ENCODE results near the gene UBD. TPM values are rescaled to one million over a fixed set of nuclear protein-coding genes. Genes with fewer than 3 reads are reported as not detected.

UBD gene
- total and polyA plus RNA-seq, 9 of the 15 experiments (the other 6 are each of a cell fraction or from before 2014, with no cell fraction given): not detected

- H4K20me1 ChIP-seq (replicated peaks; ENCODE audit: control insufficient read depth, insufficient read depth, low read length): no peaks in the 10 kb centered on the region
- FAIRE-seq: no peak
- ATAC-seq: no peak
- H3K4me1 ChIP-seq (replicated peaks in 1 of 2; ENCODE audit: control insufficient read depth in 2 of 2, insufficient read depth in 2 of 2, low read length in 2 of 2): no peaks in the 10 kb centered on the region
- ChIA-PET POLR2A (no interaction called here), CTCF (ENCODE audit: low intra/inter-chr PET ratio) (no interaction called here)
- no peak overlapping the region for H2AFZ ChIP-seq (ENCODE audit: low read depth, low read length)
- H3K9ac ChIP-seq (ENCODE audit: insufficient read depth in 1 of 2, low read depth in 2 of 2, low read length in 2 of 2): no peak overlapping the region
- H3K4me2 ChIP-seq (ENCODE audit: insufficient read depth, low read length): no peak overlapping the region
- no TSS peak for BruUV-seq (replicated peaks)
- no peaks in the 10 kb centered on the region for H3K79me2 ChIP-seq (ENCODE audit: control insufficient read depth, insufficient read depth, low read length)
- H3K36me3 ChIP-seq (ENCODE audit: control insufficient read depth, insufficient read depth, low read length): no peaks in the 10 kb centered on the region
- no peaks in the 10 kb centered on the region for H3K9me1 ChIP-seq (ENCODE audit: control insufficient read depth, insufficient read depth, low read length)
- TF ChIP-seq POLR2A (conservative IDR thresholded peaks at IDR 0.05) (no peak), ESRRB (CRISPR knock-in tag; IDR thresholded peaks at IDR 0.05; ENCODE audit: borderline replicate concordance) (no peak)
- H3K27me3 ChIP-seq (ENCODE audit: control insufficient read depth in 2 of 2, insufficient read depth in 2 of 2, low read length in 2 of 2): peaks cover 4 to 16% of the 10 kb centered on the region in 2 experiments; a peak in 3 of 5 replicates
- no peak for DNase-seq (ENCODE audit: extremely low read depth in 1 of 4, low spot score in 3 of 4)
- in situ Hi-C loops (cut with MboI): no loop called here
- no peak overlapping the region for H3K27ac ChIP-seq (ENCODE audit: extremely low read depth, low read depth, low read length)
- no peaks in the 10 kb centered on the region for H3K9me3 ChIP-seq (replicated peaks; ENCODE audit: control insufficient read depth, insufficient read depth, low read depth, low read length)
- intact Hi-C loops (cut with micrococcal nuclease): no loop called here
- no peak overlapping the region for H3K4me3 ChIP-seq
- 4% methylated on average over 4 of the region's 4 CpGs for WGBS (ENCODE audit: insufficient coverage, low coverage, missing lambda C conversion rate)
These were observed 39.3 kb downstream of the UBD start for GRCh38 chr6:29520232-29520631.

- ATAC-seq (no peak), FAIRE-seq (no peak), DNase-seq (ENCODE audit: extremely low read depth in 1 of 4, low spot score in 3 of 4) (no peak)
- in situ Hi-C loops (cut with MboI): no loop called here
- Histone ChIP-seq H4K20me1 (replicated peaks; ENCODE audit: control insufficient read depth, insufficient read depth, low read length) (no peaks in the 10 kb centered on the region), H2AFZ (ENCODE audit: low read depth, low read length) (no peak overlapping the region), H3K27me3 (ENCODE audit: control insufficient read depth in 2 of 2, insufficient read depth in 2 of 2, low read length in 2 of 2) (peaks cover under 1 to 13% of the 10 kb centered on the region in 2 experiments; a peak in 4 of 5 replicates), H3K79me2 (ENCODE audit: control insufficient read depth, insufficient read depth, low read length) (no peaks in the 10 kb centered on the region), H3K36me3 (ENCODE audit: control insufficient read depth, insufficient read depth, low read length) (no peaks in the 10 kb centered on the region), H3K9me1 (ENCODE audit: control insufficient read depth, insufficient read depth, low read length) (no peaks in the 10 kb centered on the region), H3K9me3 (replicated peaks; ENCODE audit: control insufficient read depth, insufficient read depth, low read depth, low read length) (no peaks in the 10 kb centered on the region), H3K4me1 (replicated peaks in 1 of 2; ENCODE audit: control insufficient read depth in 2 of 2, insufficient read depth in 2 of 2, low read length in 2 of 2) (no peaks in the 10 kb centered on the region), H3K27ac (ENCODE audit: extremely low read depth, low read depth, low read length) (no peak overlapping the region), H3K9ac (ENCODE audit: insufficient read depth in 1 of 2, low read depth in 2 of 2, low read length in 2 of 2) (no peak overlapping the region), H3K4me3 (no peak overlapping the region), H3K4me2 (ENCODE audit: insufficient read depth, low read length) (no peak overlapping the region)
- POLR2A ChIA-PET: no interaction called here
- intact Hi-C loops (cut with micrococcal nuclease): loop anchor here (5.0 kb wide), 1 partner anchor 82 kb away; the partner anchor contains the start of gene OR10C1
- under 1% methylated on average over 6 of the region's 6 CpGs for WGBS (ENCODE audit: insufficient coverage, low coverage, missing lambda C conversion rate)
- CTCF ChIA-PET (ENCODE audit: low intra/inter-chr PET ratio): no interaction called here
- no TSS peak for BruUV-seq (replicated peaks)
- TF ChIP-seq FOXK2 (conservative IDR thresholded peaks at IDR 0.05 in 1 of 2, IDR thresholded peaks at IDR 0.05 in 1 of 2; ENCODE audit: low read depth in 2 of 2) (no peak), SIN3B (IDR thresholded peaks at IDR 0.05; ENCODE audit: low read depth) (no peak), PBX2 (CRISPR knock-in tag; IDR thresholded peaks at IDR 0.05; ENCODE audit: low read depth) (no peak), PBX2 (tag; conservative IDR thresholded peaks at IDR 0.05; ENCODE audit: low read depth) (no peak), ZBED1 (IDR thresholded peaks at IDR 0.05) (no peak), RAD21 (CRISPR knock-in tag; conservative IDR thresholded peaks at IDR 0.05 in 1 of 2, IDR thresholded peaks at IDR 0.05 in 1 of 2) (peak in 1 of 2 experiments; percentile 37; a peak in 1 of 4 replicates)
These were observed 40.1 kb downstream of the UBD start for GRCh38 chr6:29519291-29520010.
